Osteoblast (primary cell): ENCODE results near the gene SLC52A1. TPM values are rescaled to one million over a fixed set of nuclear protein-coding genes. Genes with fewer than 3 reads are reported as not detected.
A peak's percentile ranks its signal among the peaks of the same experiment; 100 is the strongest.

Experiments
- DNase-seq: peaks from one replicate; pipeline ENCODE4 v3.0.0; 2011; ENCODE audit warnings: low spot score, mixed read lengths; ENCODE audit not compliant: insufficient read length; ENCODE audit errors: missing footprints
- H2AFZ ChIP-seq: 2 replicates; pipeline ENCODE4 v1.6.0; 2011; ENCODE audit warnings: mild to moderate bottlenecking, low read length
- H3K27ac ChIP-seq: 2 replicates; pipeline ENCODE4 v1.5.1; 2011; ENCODE audit warnings: mild to moderate bottlenecking, low read depth, low read length, moderate library complexity
- H3K27me3 ChIP-seq: 2 replicates; pipeline ENCODE4 v1.6.0; 2012; ENCODE audit warnings: mild to moderate bottlenecking, control low read depth, inconsistent platforms, low read length, moderate library complexity; ENCODE audit not compliant: insufficient read depth
- H3K36me3 ChIP-seq: 2 replicates; pipeline ENCODE4 v1.5.1; 2011; ENCODE audit warnings: mild to moderate bottlenecking, low read length, control low read depth, moderate library complexity; ENCODE audit not compliant: insufficient read depth
- H3K4me1 ChIP-seq: 2 replicates; pipeline ENCODE4 v1.5.1; 2011; ENCODE audit warnings: mild to moderate bottlenecking, low read length, control low read depth, moderate library complexity; ENCODE audit not compliant: insufficient read depth
- H3K4me2 ChIP-seq: 2 replicates; pipeline ENCODE4 v1.6.0; 2011; ENCODE audit warnings: mild to moderate bottlenecking, low read length; ENCODE audit not compliant: insufficient read depth
- H3K4me3 ChIP-seq: fragments of 200-600 bp; sonication (generic); 3 replicates; pipeline ENCODE4 v1.5.1; 2012; ENCODE audit warnings: mild to moderate bottlenecking, low read length, inconsistent platforms; ENCODE audit not compliant: insufficient read depth
- H3K79me2 ChIP-seq: 2 replicates; pipeline ENCODE4 v1.6.0; 2012; ENCODE audit warnings: mild to moderate bottlenecking, low read length, control low read depth, inconsistent platforms; ENCODE audit not compliant: insufficient read depth
- H3K9me3 ChIP-seq: 2 replicates; pipeline ENCODE4 v1.5.1; 2011; ENCODE audit warnings: low read depth, low read length, control low read depth
- H4K20me1 ChIP-seq: 2 replicates; pipeline ENCODE4 v1.6.0; 2012; ENCODE audit warnings: mild to moderate bottlenecking, low read length, control low read depth; ENCODE audit not compliant: insufficient read depth
- CTCF ChIP-seq: IDR thresholded peaks from 2 replicates; pipeline ENCODE4 v1.5.1; 2011; ENCODE audit warnings: mild to moderate bottlenecking, low read depth, low read length, moderate library complexity; ENCODE audit errors: extremely low read depth
- total RNA-seq: library from RNA; depleted of rRNA; stranded (reverse); fragments of >200 nt; gene quantifications from 2 replicates; pipeline ENCODE4 v1.2.3, GENCODE V29; 2012

The SLC52A1 gene
- total RNA-seq, 1 donor: not detected

GRCh38 chr17:5022171-5022711 is 13.0 kb downstream of the SLC52A1 start:
- TF ChIP-seq CTCF: no peak
- Histone ChIP-seq H3K4me3 (no peak overlapping the region), H3K27ac (no peak overlapping the region), H4K20me1 (peaks cover 9% of the 10 kb centered on the region), H3K4me2 (no peak overlapping the region), H3K79me2 (no peaks in the 10 kb centered on the region), H3K9me3 (no peaks in the 10 kb centered on the region), H3K4me1 (peaks cover 8% of the 10 kb centered on the region), H3K36me3 (peaks cover 54% of the 10 kb centered on the region), H3K27me3 (no peaks in the 10 kb centered on the region), H2AFZ (no peak overlapping the region)
- peak; percentile 27 for DNase-seq

DNA sequence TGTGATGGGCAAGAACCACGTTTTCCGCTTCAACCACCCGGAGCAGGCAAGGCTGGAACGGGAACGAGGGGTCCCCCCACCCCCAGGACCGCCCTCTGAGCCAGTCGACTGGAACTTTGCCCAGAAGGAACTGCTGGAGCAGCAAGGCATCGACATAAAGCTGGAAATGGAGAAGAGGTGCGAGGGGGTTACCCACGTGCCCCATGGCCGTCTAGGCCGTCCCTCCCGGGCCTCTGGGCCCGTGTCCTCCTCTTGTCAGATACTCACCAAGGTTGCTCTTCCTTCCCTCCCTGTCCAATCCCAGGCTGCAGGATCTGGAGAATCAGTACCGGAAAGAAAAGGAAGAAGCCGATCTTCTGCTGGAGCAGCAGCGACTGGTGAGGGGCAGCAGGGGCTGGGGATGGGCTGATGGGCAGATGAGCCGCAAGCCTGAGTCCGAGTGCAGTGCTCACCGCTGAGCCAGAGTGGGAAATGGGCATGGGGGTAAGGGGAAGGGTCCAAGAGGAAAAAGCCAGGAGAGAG is 14.7 kb downstream of the SLC52A1 start:
- H3K4me1 ChIP-seq: no peaks in the 10 kb centered on the region
- H3K27me3 ChIP-seq: no peaks in the 10 kb centered on the region
- H2AFZ ChIP-seq: no peak overlapping the region
- no peak overlapping the region for H3K4me2 ChIP-seq
- H3K27ac ChIP-seq: no peak overlapping the region
- no peaks in the 10 kb centered on the region for H3K79me2 ChIP-seq
- peaks cover 9% of the 10 kb centered on the region for H4K20me1 ChIP-seq
- peaks cover 62% of the 10 kb centered on the region for H3K36me3 ChIP-seq
- H3K4me3 ChIP-seq: no peak overlapping the region
- no peaks in the 10 kb centered on the region for H3K9me3 ChIP-seq
- no peak for TF ChIP-seq CTCF
- peak; percentile 74 for DNase-seq

GRCh38 chr17:5019475-5019956 is 15.7 kb downstream of the SLC52A1 start:
- no peak for TF ChIP-seq CTCF
- Histone ChIP-seq H3K27me3 (no peaks in the 10 kb centered on the region), H3K4me1 (no peaks in the 10 kb centered on the region), H3K36me3 (peaks cover 71% of the 10 kb centered on the region), H2AFZ (no peak overlapping the region), H3K27ac (no peak overlapping the region), H3K4me3 (no peak overlapping the region), H3K4me2 (no peak overlapping the region), H3K79me2 (no peaks in the 10 kb centered on the region), H4K20me1 (peaks cover 9% of the 10 kb centered on the region), H3K9me3 (no peaks in the 10 kb centered on the region)
- DNase-seq: peak; percentile 95

- no peak for TF ChIP-seq CTCF
- peaks cover 64% of the 10 kb centered on the region for H3K36me3 ChIP-seq
Measured at GRCh38 chr17:5014357-5014756, 20.9 kb downstream of the SLC52A1 start.

More at GRCh38 chr17:5014357-5014756, 20.9 kb downstream of the SLC52A1 start:
- peaks cover 2% of the 10 kb centered on the region for H4K20me1 ChIP-seq
- no peak overlapping the region for H3K4me2 ChIP-seq
- no peaks in the 10 kb centered on the region for H3K9me3 ChIP-seq
- no peaks in the 10 kb centered on the region for H3K79me2 ChIP-seq
- no peak overlapping the region for H3K4me3 ChIP-seq
- H2AFZ ChIP-seq: no peak overlapping the region
- H3K27me3 ChIP-seq: no peaks in the 10 kb centered on the region
- H3K4me1 ChIP-seq: peaks cover 9% of the 10 kb centered on the region
- no peak overlapping the region for H3K27ac ChIP-seq
- DNase-seq: no peak
